ENCODE data around the gene TMEM107. TPM values are rescaled to one million over a fixed set of nuclear protein-coding genes. Genes with fewer than 3 reads are reported as not detected.

The TMEM107 gene
- total RNA-seq = 20.5 and 32.9 TPM in 2 replicates

DNA sequence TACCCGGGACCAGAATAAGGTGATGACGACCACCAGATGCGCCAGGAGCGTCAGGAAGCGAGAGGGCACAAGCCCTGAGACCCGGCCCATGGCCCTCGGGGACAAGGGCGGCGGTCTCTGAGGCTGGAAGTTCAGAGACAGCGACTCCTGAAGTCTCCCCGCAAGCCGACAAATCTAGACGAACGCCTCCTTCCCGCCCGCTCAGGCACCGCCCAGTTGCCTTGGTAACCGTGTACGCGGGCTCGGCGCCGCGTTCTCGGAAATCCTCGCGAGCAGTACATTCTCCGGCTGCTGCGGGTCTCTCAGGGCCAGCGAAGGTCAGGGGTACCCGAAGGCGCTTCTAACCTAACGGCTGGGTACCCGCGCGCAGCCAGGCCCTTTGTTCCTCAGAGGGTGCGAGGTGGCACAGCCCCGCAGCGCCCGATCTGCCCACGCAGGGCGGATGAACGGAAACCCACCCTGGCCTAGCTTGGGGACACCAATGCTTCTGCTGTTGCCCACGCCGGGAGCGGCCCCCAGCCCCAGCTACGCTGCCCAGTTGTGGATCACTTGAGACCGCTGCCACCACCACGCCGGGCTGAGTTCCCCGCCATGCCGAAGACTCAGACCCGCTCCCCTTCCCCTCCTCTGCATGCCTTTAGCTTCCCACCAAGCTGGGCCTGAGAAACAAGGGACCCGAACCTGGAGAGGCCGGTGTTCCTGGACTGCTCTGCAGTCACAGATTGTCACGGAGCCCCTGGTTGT is at the start of gene TMEM107:
TMEM107 (minus strand) TSS at position 184 of the 744 bp plus-strand sequence; CDS start at position 90, 94 bp downstream.

DNA sequence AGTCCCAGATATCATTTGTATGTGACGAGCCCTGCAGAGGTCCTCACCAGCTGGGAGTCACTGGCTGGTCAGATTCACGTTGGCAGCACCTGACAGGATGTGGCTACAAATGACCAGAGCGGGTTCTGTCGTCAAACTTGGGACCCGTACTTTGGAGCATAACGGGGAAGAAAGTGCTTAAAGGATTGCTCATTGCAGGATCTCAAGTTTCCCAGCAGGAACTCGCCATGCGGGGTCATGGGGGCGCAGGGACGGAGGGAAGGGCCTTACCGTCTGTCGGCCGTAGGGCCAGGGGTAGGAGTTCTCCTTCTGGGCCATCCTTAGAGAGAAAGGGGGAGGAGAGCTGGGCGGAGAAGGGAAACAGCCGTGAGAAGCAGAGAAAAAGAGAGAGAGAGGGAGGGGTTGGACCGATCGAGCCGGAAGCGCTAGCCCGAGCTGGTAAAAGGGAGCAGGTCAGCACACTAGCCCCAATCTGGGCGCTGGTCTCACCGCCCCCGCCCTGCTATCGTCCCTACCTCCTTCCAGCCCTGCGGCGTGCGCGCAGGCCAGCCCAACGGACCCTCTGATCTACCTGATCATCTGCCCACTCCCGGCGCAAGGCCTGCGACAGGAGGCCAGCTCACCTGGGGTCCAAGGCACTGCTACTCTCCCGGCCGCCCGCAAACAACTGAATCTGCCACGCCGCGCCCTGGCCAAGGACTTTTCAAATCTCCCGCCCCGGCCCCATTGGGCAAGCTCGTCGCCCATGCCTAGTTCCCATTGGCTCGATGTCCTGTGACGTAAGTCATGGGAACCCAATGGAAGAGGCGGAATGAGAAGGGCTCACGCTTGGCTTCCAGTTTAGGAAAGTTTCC is 34.0 kb upstream of the TMEM107 start, which contains the start of gene AURKB:
AURKB (minus strand) TSS at position 669 of the 854 bp plus-strand sequence; CDS start at position 318, 351 bp downstream.

DNA sequence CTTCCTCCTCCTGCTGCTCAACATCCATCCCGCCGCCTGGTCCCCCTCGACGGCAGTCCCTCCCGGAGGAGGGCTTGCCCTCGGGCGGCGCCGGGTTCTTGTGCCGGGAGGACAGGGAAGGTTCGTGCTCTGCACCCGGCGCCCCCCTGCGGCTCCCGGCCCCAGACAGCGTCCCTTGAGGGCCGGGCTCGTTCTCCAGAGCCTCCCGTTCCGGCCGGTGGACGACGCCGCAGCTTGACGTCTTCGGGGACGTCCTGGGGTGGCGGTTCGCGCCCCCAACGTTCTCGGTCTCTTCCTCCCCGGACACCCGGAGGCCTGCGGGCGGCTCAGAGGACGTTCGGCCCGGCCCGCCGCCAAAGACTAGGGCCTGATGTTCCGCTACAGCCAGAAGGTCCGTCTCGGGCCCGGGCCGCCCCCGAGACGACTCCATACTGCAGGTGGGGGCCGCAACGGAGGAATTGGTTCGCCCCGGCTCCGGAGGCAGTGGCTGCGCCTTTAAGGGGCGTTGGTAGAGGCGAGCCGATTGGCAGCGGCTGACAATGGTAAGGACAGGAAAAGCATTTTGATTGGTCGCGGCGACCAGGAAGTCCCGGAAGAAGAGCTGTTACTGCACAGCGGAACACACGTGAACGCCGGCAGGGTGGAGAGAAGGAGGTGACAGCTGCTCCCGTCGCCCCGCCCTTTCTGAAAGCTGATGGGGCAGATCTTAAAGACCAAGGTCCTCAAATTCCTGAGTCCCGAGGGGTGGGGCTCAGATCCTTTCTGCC is 13.7 kb upstream of the TMEM107 start, which contains the start of gene BORCS6:
BORCS6 (minus strand) TSS at position 470 of the 767 bp plus-strand sequence; CDS start at position 430, 40 bp downstream.

DNA sequence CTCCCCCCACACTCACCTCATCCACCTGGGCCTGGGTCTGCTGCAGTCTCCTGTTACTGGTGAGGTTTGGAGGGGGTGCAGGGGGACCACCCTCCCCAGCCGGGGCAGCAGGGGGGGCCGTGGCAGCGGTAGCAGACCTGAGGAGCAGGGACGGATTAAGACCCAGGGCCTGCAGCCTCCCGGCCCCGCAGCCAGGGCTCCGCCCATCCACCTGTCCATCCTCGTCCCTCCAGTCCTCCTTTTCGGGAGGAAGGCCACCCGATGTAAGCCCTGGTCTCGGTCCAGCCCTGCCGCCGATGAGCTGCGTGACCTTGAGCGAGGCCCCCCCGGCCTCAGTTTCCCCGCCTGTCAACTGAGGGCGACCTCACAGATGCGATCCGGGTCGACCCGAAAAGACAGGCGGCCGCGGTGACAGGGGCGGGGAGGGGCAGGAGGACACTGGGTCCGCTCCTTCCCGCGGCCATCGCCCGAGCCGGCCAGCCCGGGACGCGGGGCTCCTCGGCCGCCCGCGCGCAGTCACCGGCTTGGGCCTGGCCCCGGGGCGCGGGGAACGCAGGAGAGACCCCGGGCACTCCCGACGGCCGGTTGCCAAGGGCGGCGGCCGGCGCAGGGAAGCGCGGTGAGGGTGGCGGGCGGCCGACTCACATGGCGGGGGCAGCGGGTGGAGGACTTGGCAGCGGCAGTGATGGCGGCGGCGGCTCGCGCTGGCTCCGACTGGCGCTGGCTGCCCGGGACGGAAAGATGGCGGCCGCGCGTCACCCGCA is 13.8 kb downstream of the TMEM107 start, which contains the start of gene VAMP2:
VAMP2 (minus strand) TSS at position 716 of the 764 bp plus-strand sequence; CDS start at position 647, 69 bp downstream.

DNA sequence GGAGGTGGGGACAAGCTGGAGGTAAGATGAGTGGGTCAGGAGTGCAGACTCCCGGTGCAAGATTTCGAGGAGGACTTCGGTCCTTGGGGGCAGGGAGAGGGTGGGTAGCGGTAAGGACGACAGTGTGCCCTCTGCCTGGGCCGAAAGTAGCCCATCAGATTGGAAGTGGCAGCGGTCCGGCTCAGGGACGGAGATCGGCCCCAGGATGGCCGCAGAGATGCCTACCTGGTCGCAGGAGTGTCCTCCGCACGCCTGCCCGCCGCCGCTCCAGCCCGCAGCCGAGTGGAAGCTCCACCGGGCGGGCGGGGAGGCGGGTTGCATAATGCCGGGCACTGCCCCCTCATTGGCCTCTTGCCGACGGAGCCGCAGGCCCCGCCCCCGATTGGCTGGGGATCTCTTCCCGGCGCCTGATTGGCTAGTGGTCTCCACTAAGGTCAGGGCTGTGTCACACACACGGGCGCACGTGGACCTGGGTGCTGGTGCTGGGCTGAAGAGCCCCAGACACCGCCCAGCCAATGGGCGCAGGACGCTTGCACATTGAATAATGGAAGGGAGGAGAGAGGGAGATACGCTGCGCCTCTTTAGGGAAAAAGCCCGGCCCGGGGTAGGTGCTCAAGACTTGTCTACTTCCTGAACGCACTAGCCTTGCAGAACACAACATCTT is 23.9 kb downstream of the TMEM107 start, which contains the start of gene PER1:
PER1 (minus strand) TSS at position 293 of the 664 bp plus-strand sequence. CDS start 1,698 bp downstream, outside the sequence.

DNA sequence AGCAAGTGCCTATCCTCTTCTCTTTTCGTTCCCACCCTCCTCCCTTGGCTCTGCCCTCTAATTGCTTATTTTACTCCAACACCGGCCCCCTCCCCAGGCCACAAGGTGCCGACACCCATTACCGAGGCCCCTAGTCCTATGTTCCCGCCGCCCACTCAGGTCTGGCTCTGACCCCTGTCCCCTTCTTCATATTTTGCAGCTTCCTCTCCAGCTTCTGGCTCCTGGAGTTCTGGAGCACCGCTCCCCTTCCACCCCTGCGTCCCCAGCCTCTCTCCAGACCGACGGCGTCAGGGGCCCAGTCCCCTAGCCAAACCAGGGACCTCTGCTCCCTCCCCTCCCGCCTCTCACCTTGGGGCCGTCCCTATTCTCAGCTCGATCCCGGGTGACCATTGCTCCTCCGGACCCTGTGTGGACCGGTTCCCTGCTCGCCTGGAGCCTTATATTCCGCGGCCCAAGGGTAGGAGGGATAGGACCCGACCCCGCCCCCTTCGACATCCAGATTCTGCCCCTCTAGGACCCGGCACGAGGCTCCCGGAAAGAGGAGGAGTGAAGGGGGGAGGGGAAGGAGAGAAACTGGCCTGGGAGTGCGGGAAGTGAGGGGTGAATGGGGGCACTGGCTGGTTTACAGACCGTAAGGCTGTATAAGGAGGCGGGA is 52.4 kb downstream of the TMEM107 start, which contains the start of gene HES7:
HES7 (minus strand) TSS at position 412 of the 655 bp plus-strand sequence; CDS start at position 390, 22 bp downstream.

Other genes starting within 250 kb of the TMEM107 start
- 0.75 and 1.00 TPM in 2 replicates for gene KCNAB3, start 246.5 kb downstream of the TMEM107 start, total RNA-seq
- 46.6 and 48.2 TPM in 2 replicates for gene TRAPPC1, start 244.4 kb downstream of the TMEM107 start, total RNA-seq
- gene CNTROB, start 244.2 kb downstream of the TMEM107 start, total RNA-seq = 27.2 and 44.9 TPM in 2 replicates
- gene GUCY2D, start 173.8 kb downstream of the TMEM107 start, total RNA-seq = under 0.01 TPM in 2 replicates
- gene ALOX15B, start 137.3 kb downstream of the TMEM107 start, total RNA-seq = 0.12 TPM in 1 of 2 replicates, not detected in the other
- not detected in 2 replicates for gene ALOX12B, start 88.7 kb downstream of the TMEM107 start, total RNA-seq
- gene ALOXE3, start 57.9 kb downstream of the TMEM107 start, total RNA-seq = 0.25 and 0.55 TPM in 2 replicates
- gene HES7, start 52.3 kb downstream of the TMEM107 start, total RNA-seq = not detected in 2 replicates
- 9.3 and 15.4 TPM in 2 replicates for gene PER1, start 24.0 kb downstream of the TMEM107 start, total RNA-seq
- gene VAMP2, start 13.4 kb downstream of the TMEM107 start, total RNA-seq = 6.0 and 6.1 TPM in 2 replicates
- 11.0 and 14.9 TPM in 2 replicates for gene BORCS6, start 13.8 kb upstream of the TMEM107 start, total RNA-seq
- gene AURKB, start 34.2 kb upstream of the TMEM107 start, total RNA-seq = 19.1 and 69.5 TPM in 2 replicates
- 5.1 and 6.4 TPM in 2 replicates for gene CTC1, start 71.7 kb upstream of the TMEM107 start, total RNA-seq
- gene PFAS, start 72.9 kb upstream of the TMEM107 start, total RNA-seq = 22.7 and 41.8 TPM in 2 replicates
- 9.7 and 11.1 TPM in 2 replicates for gene RANGRF, start 112.3 kb upstream of the TMEM107 start, total RNA-seq
- 0.66 and 0.75 TPM in 2 replicates for gene SLC25A35, start 119.0 kb upstream of the TMEM107 start, total RNA-seq
- not detected in 2 replicates for gene ARHGEF15, start 133.9 kb upstream of the TMEM107 start, total RNA-seq
- not detected in 2 replicates for gene ODF4, start 163.5 kb upstream of the TMEM107 start, total RNA-seq
- 3,718 and 3,779 TPM in 2 replicates for gene RPL26, start 206.8 kb upstream of the TMEM107 start, total RNA-seq
- not detected in 2 replicates for gene RNF222, start 221.4 kb upstream of the TMEM107 start, total RNA-seq